Mucosa of descending colon (tissue), 3 donors: ENCODE measurements around the gene MAST4. TPM values are rescaled to one million over a fixed set of nuclear protein-coding genes. Genes with fewer than 3 reads are reported as not detected.
"Not testable (repeated sequence)": the region's sequence is repeated elsewhere in the genome, so short reads cannot be mapped to it uniquely, and the experiment has no call there.

Experiments used
- ATAC-seq: fragments of 200-7000 bp; cut with Tn5 transposase; one replicate; pipeline ENCODE4 v1.9.1; 2020; ENCODE audit warnings: mild to moderate bottlenecking, moderate library complexity
- DNase-seq, 3 donors: peaks; one replicate each; pipeline ENCODE4 v3.0.0-alpha.2; 2020
- H3K36me3 ChIP-seq: fragments of 200-600 bp; one replicate; pipeline ENCODE4 v1.8.0; 2021; ENCODE audit warnings: low read depth, mild to moderate bottlenecking
- H3K4me1 ChIP-seq: fragments of 200-600 bp; one replicate; pipeline ENCODE4 v1.8.0; 2021; ENCODE audit warnings: low read depth, mild to moderate bottlenecking
- H3K4me3 ChIP-seq: fragments of 200-600 bp; one replicate; pipeline ENCODE4 v1.8.0; 2021; ENCODE audit warnings: mild to moderate bottlenecking
- H3K9me3 ChIP-seq: fragments of 200-600 bp; one replicate; pipeline ENCODE4 v1.8.0; 2021; ENCODE audit warnings: mild to moderate bottlenecking
- CTCF ChIP-seq: fragments of 200-600 bp; IDR thresholded peaks from one replicate; pipeline ENCODE4 v1.8.0; 2022; ENCODE audit warnings: antibody characterized with exemption, mild to moderate bottlenecking
- intact Hi-C, 2 donors: fragments of 100-400 bp; cut with DNase I in 1 of 2; cut with micrococcal nuclease in 1 of 2; formaldehyde crosslinking; loops; one replicate each; pipeline versions ENCODE4 v1.11.0 to v1.11.1; 2022; cut with DNase I, micrococcal nuclease
- total RNA-seq, 3 donors: library from RNA; stranded (reverse); fragmentation: NEBNext Ultra II Directional in 2 of 3; extraction: Animal tissue kit (Norgen Biotek cat#: 25700) in 2 of 3; gene quantifications; one replicate each; pipeline versions ENCODE4 v1.2.1 to v1.2.4, GENCODE V29; 2021 to 2023
- donor health status: DM: no; HTN: no; CAD: no; lungs with moderate emphysema.
- donor health status: DM: no; HTN: no; CAD: no.
- donor health status: DM: no; HTN: yes; CAD: no.

MAST4 gene
- total RNA-seq, 3 donors from 2014 or later: 16.2 to 34.0 (median 22.5) TPM

- H3K36me3 ChIP-seq: no peaks in the 10 kb centered on the region
- ATAC-seq (no peak), DNase-seq (no peak)
- H3K4me1 ChIP-seq: no peaks in the 10 kb centered on the region
- no peak for TF ChIP-seq CTCF
- intact Hi-C loops: no loop called here
- H3K9me3 ChIP-seq: no peaks in the 10 kb centered on the region
- H3K4me3 ChIP-seq: no peak overlapping the region
These were observed 519.6 kb downstream of the MAST4 start for GRCh38 chr5:67115817-67116216.

- DNase-seq (no peak), ATAC-seq (no peak)
- Histone ChIP-seq H3K4me1 (no peaks in the 10 kb centered on the region), H3K9me3 (no peaks in the 10 kb centered on the region), H3K36me3 (no peaks in the 10 kb centered on the region), H3K4me3 (no peak overlapping the region)
- intact Hi-C loops: no loop called here
- no peak for TF ChIP-seq CTCF
These were observed 521.9 kb downstream of the MAST4 start for GRCh38 chr5:67118050-67118620.

- ATAC-seq (no peak), DNase-seq (no peak)
- Histone ChIP-seq H3K36me3 (no peaks in the 10 kb centered on the region), H3K4me3 (no peak overlapping the region), H3K9me3 (no peaks in the 10 kb centered on the region), H3K4me1 (no peaks in the 10 kb centered on the region)
- no peak for TF ChIP-seq CTCF
- intact Hi-C loops: no loop called here
These were observed 522.8 kb downstream of the MAST4 start for GRCh38 chr5:67119010-67119409.

- Histone ChIP-seq H3K36me3 (no peaks in the 10 kb centered on the region), H3K4me3 (no peak overlapping the region), H3K4me1 (no peaks in the 10 kb centered on the region), H3K9me3 (no peaks in the 10 kb centered on the region)
- ATAC-seq (no peak), DNase-seq (no peak)
- no peak for TF ChIP-seq CTCF
- intact Hi-C loops: no loop called here
These were observed 523.8 kb downstream of the MAST4 start for GRCh38 chr5:67120032-67120431.

GRCh38 chr5:67123819-67124218 lies 527.6 kb downstream of the MAST4 start:
- Histone ChIP-seq H3K4me1 (no peaks in the 10 kb centered on the region), H3K9me3 (no peaks in the 10 kb centered on the region), H3K4me3 (no peak overlapping the region), H3K36me3 (no peaks in the 10 kb centered on the region)
- ATAC-seq (no peak), DNase-seq (no peak)
- no peak for TF ChIP-seq CTCF
- intact Hi-C loops: no loop called here

- intact Hi-C loops: no loop called here
- no peak for TF ChIP-seq CTCF
- Histone ChIP-seq H3K9me3 (no peaks in the 10 kb centered on the region), H3K36me3 (no peaks in the 10 kb centered on the region), H3K4me1 (no peaks in the 10 kb centered on the region), H3K4me3 (no peak overlapping the region)
- DNase-seq (no peak), ATAC-seq (no peak)
These were observed 528.4 kb downstream of the MAST4 start for GRCh38 chr5:67124556-67124955.

- DNase-seq, H3K4me1 ChIP-seq, H3K36me3 ChIP-seq, H3K9me3 ChIP-seq, H3K4me3 ChIP-seq, ATAC-seq, intact Hi-C loops: not testable (repeated sequence)
These were observed 531.2 kb downstream of the MAST4 start for GRCh38 chr5:67127347-67127895.
